GM18858 (cell line): ENCODE measurements around the gene ADAMTS13.

Experiments used
- ATAC-seq: cut with Tn5 transposase; IDR thresholded peaks from one replicate; pipeline ENCODE4 v1.9.1; 2021; ENCODE audit not compliant: unreplicated experiment

ADAMTS13 gene

DNA sequence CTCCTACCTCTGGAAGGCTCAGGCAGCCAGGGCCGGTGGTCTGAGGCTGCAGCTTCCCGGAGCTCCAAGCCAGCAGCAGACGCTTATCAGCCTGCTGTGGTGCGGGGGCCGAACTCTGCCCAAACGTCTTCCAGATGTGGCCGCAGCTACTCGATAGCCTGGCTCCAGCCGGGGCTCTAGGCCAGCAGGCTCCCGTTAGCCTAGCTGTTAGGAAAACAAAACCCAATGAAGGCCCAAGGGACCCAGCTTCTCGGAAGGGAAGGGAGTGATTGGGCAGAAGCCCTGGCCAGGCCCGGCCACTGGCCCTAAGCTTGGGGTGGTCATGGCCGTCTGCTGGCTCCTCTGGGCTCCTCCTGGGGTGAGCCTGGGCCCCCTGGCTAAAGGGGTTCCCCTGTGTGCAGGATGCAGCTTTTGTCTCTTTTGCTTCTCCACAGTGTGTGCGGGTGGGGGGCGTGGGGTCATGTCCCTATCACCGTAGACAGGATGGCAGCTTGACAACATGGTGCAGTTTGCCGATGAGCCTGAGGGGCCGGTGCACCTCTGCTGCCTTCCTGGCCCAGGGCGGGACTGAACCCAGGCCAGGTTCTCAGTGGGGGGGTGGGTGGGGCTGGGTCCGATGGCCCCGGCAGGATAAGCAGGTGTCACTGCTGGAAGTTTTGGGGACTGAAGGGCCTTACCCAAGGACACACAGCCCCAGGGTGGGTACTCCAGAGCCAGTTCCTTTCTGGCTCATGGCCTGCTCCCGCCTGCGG, 83.9 kb downstream of the ADAMTS13 start:
- no peak for ATAC-seq

- no peak for ATAC-seq
Observed at GRCh38 chr9:133506653-133507038, 84.5 kb downstream of the ADAMTS13 start.

- no peak for ATAC-seq
Observed at GRCh38 chr9:133507246-133507965, 85.2 kb downstream of the ADAMTS13 start.

DNA sequence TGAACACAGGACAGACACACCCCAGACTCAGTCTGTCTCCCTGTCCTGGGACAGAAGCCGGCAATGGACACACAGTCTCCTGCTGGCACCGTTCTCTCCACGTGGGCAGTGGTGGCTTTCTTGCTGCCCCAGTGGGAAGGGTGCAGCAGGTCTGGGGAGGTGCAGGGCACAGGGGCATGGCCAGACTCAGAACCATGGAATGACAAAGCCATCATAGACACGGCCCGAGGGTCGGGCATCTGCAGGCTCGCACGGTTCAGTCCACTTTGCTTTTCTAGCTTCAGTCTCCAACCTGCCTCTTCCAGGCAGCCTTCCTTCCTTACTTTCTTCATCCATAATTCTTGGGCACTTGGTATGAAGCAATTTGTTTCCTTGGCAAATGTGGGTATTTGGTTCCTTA, 85.9 kb downstream of the ADAMTS13 start:
- ATAC-seq = no peak
